Activated CD4-positive, alpha-beta T cell treated with anti-CD3 and anti-CD28 coated beads for 24 hours (primary cell): ENCODE measurements around the gene ZNRF3.

Source experiments
- DNase-seq, 2 donors: peaks; one replicate each; pipeline ENCODE4 v3.0.0-alpha.2; 2020; ENCODE audit warnings: low read depth in 2 of 2

Gene ZNRF3

DNA sequence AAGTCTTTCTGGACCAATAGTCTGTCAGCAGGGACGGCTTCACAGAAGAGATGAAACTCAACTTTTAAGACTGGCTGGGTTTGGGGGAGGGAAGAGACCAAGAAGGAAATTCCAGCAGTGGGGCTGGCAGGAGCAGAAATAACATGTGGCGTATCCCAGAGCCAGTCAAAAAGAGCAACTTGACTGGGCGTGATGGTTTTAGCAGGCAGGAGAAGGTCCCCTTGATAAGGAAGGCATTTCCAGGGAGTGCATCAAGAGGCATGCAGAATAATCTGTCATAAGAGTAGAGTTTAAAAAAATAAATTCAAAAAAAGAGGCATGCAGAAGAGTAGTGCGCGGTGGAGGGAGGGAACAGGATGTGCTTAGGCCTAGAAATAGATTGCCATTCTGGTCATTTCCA, 125.8 kb downstream of the ZNRF3 start:
- no peak for DNase-seq

DNA sequence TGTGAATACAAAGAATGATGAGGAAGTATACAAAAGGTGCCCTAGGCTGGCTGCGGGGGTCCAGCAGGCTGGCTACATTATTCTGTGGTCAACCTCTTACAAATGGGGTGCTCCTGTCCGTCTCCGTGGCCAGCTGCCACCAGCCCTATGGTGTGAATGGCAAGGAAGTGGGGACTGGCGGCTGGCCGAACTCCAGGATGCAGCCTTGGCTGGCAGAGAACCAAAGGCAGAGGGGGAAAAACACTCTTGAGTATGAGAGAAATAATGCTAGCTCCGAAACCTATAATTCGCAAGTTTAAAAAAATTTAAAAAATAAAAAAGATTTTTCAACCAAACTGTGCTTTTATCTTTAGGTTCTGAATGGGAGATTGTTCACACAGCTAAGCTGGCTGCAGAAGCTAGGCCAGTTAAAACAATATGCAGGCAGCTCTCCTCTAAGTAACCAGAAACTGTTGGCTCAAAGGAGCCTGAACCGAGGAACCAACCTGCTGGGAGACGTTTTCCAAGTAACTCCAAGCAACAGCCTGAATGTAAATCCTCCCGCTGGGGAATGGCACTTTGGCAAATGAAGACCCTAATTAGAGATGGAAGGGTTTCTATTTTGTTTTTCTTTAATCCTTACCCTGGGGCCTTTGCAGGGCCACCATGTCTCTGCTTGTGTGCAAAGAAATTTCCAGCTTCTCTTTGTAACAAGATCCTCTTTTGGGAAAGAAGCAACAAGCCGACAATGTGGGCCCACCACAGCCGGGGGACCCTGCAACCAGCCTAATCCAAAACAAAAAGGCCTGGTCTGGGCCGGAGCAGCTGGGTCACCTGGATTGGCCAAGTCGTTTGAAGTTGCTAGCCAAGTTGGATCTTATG, 128.1 kb downstream of the ZNRF3 start:
- DNase-seq: no peak

DNA sequence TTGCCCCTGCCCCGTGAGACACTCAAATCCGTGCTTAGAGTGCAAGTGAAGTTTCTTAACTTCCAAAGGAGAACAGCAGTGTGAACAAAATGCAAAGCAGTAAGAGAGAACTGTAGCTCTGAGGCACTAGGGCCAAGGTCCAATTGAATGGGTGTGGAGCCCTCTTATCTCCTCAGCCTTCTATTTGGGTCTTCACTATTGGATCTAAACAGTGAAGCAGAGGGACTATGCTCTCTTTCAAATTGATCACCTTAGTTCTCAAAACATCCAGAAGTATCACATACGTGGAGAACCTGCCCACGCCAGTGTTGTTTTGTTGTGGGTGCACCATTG, 128.7 kb downstream of the ZNRF3 start:
- DNase-seq: no peak

DNA sequence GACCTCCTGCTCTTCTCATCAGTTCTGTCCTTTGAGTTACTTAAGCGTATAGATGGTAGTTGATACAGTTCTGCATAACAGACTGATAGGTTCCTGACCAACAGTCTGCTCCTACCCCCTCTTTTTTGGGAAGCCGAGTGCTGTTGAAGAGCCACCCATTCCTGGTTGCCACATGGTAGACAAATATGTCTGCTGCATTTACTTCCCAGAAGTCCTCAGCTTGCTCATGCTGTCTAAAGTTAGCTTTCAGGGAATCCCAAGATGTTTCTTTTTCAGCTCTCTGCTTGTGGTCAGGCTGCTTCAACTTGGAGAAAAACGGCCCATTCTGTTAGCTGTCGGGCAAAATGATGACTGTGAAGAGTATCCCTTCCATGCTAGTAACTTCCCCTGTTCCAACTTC, 129.6 kb downstream of the ZNRF3 start:
- no peak for DNase-seq

DNA sequence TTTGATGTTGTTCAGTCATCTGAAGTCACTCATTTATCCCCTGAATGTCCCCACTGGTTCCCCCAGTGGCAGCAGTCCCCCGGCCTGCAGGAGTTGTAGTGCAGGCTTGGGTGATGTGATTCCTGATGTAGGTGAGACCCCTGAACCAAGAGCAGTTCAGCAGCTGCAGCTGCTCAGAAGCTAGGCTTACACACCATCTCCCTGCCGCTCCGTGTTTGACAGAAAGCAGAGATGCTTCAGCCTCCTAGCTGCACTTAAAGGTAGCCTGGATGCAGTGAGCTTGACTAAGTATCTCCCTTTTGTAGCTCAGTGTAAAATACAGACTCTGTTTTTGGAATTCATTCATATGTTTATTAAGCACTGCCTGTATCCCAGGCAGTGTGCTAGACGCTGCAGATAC, 130.9 kb downstream of the ZNRF3 start:
- DNase-seq: no peak

DNA sequence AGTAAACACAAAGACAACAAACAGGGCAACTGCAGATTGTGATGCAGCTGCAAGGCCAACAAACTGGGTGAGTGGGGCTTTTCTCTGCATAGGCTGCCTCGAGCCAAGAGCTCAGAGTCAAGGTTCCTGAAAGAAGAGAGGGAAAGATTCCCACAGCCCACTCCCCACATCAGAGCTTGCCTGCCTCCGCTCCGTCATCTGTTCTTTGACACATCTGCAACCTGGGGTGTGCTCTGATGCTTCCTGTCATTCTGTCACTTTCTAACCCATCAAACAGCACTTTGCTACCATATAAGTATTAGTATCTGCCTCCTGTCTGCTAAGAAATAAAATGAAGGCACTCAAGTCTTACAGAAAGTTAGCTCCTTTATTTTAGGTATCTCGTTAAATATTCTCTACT, 131.4 kb downstream of the ZNRF3 start:
- DNase-seq: no peak

DNA sequence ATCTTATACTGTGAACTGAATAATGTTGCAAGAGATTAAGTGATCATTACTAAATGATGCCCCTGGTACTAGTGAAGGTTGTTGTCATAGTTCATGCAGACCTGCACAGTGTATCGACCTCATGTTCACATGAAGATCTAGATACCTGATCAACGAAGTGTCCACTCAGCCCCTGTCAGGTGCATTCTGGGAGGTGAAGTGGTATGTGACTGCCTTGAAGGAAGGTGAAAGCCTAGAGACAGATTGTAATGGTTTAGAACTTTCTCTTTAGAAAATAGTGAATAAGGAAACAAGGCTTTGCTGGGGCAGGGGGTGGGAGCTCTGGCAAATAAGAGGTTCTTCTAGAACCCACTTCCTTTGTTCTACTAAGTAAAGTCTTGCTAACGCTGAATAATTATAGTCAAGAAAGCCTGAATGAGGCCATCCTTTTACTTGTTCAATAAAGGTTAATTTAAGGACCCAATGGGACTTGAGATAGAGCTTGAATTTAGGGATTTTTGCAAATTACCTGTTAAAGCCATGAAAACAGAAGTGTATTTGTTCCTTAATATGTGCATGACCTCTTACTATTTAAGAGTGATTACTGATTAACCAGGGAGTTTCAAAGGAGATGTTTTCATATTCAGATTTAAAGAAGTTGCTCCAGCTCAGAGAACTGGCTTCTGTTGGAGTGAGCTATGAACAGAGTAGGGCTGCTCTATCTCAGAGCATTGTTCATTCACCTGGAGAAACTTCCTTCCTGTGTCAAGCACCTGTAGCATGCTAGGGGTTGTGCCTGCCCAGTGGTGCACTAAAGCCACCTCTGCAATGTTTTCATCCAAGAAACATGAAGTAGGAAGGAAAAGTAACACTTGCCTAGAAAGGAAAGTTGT, 132.9 kb downstream of the ZNRF3 start:
- no peak for DNase-seq

DNA sequence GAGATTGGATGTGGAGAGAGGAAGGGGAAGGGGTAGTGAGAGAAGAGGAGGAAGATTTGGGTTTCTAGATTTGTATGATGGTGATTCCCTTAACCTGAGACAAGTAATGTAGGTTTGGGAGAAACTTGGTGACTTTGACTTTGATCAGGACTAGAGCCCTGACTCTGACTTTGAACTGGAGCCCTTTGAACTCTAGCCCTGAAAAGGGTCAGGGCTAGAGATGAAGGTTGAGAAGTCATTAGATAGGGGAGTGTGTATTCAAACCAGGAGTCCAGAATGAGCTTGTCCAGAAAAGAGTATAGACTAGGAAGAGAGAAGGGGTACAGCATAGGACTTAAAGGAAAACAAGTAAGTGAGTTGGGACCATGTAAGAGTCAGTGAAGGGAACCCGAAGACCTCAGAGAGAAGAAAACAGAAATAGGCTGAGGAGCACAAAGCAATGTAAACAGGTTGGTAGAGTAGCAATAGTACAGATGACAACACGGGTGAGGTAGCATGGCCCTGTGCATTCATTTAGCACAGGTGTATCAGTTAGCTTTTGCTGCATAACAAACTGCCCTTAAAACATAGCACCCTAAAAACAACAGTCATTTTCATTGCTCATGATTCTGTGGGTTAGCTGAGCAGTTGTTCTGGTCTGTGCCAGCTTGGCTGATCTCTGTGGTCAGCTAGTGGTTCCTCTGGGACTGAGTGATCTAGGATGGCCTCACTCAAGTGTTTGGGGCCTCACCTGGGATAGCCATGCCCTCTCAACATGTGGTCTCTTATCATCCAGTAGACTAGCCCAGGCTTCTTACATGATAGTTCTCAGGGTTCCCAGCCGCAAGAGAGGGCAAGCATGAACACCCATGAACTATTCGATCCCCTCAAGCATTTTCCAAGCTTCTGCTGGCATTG, 135.2 kb downstream of the ZNRF3 start:
- DNase-seq: no peak

DNA sequence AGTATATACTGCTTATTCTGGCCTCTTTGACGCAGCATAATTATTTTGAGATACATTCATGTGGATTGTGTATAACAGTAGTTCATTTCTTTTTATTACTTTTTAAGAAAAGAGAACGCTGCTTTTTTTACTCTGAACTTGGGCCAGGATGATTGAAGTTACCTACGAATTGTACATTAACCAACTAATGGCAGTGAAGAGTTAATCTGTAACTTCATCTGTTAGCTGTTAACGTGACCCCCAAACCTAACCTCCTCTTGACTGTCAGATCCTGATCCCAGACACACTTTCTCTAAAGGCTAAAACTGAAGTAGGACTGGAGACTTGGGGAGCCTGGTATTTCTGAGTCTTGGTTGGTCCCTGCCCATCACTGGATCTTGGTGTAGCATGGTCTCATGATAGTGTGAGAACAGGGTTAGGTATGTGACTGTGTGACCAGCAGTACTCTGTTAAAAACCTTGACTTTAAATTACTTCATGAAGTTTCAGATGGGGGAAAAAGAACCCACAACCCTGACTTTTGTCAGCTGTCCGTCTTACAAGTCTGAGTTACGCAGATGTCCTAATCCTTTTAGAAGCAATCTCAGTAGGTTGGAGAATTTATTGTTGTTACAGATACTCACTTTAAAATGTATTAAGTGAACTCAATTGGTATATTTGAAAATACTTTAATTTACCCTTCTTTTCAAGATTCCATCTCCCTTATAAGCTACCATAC, 138.9 kb downstream of the ZNRF3 start:
- no peak for DNase-seq

DNA sequence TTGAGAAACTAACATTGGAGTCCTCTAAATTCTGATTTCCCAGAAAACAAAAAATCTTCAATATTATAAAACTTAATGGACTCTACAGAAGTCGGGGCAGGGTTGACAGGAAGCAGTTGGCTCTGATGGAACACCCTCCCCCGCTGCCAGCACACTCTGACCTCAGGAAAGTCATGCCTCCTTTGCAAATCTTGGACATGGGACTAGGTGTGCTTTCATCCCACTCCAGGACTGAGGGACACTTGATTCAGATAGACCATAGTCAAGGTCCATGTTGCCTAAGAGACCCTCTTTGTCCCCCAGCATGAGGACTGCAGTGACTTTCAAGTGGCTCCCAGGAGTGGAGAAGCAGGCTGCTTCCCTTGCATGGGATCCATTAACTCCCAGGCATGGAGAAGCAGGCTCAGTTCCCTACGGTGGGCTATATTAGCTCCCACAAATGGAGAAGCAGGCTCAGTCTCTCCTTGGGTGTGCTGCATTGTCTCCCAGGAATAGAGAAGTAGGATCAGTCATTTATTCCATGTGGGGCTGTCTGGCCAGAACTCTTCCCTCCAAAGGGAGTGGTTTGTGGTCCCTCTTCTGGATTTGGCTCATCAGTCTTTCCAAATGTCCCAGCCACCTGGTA, 139.9 kb downstream of the ZNRF3 start:
- DNase-seq: no peak

DNA sequence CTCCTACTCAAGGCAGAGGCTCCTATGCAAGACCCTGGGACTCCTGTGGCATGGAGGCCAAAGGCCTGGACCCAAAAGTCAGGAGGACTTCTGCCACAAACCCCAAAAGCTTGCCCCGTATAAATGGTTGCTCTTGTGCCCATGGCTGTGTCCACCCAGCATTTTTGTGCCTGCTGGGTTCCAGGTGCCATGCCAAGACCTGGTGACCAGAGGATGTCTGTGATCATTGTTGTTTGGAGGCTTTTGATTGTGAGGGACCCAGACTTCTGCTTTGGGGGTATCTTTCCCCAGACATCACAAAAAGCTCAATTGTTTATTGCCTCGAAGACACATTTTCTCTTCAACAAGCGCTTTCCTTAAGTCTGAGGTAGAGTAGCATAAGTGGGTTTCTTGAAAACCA, 143.2 kb downstream of the ZNRF3 start:
- DNase-seq: no peak

DNA sequence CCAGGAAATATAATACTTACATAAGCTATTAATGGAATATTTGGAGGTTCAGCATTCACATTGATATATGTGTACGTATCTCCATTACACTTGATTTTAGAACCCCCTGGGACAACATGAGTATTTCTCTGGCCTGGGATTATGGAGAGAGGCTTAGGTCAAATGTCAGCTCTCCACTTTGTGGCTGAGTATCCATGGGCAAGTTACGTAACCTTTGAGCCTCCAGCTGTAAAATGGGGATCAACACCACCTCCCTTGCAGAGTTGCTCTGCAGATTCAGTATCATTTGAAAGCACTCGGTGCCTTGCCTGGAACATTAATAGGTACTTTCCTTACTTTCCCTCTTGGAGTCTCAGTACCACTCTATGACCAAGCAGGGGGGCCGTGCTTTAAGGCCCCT, 145.1 kb downstream of the ZNRF3 start:
- DNase-seq: no peak

DNA sequence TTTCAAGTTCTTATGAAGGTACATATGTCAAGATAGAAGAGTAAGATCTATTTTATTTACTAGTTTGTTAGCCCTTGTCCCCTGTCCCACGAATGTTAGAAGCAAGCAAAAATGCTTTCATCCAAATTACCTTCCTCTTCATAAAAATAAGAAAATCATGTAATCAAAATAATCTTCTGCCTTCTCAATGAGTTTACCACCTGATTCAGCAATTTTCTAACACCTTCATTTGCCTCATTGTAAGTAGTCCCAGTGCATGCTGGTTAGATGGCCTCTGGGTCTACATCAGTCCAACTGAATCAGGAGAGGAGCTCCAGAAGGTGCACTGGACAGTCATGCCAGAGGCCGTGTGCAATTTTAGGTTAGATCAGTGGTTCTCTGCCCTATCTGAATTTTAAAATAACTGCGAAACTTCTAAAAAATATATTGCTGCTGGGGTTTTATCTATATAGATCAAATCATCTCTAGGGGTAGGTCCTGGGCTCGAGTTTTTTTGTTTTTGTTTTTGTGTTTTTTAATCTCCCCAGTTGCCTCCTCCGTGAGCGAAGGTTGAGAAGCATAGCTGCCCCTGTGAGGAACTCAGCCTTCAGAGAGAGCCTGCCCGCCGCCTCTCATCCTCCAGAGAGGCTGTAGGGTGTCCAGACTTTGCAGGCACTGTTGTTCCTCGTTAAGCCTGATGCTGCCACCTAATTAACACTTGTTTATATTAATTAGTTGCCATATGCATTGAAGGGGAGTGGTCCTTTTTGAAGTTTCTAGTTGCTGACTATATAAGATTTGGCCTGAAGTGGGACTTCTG, 146.0 kb downstream of the ZNRF3 start:
- DNase-seq: no peak

DNA sequence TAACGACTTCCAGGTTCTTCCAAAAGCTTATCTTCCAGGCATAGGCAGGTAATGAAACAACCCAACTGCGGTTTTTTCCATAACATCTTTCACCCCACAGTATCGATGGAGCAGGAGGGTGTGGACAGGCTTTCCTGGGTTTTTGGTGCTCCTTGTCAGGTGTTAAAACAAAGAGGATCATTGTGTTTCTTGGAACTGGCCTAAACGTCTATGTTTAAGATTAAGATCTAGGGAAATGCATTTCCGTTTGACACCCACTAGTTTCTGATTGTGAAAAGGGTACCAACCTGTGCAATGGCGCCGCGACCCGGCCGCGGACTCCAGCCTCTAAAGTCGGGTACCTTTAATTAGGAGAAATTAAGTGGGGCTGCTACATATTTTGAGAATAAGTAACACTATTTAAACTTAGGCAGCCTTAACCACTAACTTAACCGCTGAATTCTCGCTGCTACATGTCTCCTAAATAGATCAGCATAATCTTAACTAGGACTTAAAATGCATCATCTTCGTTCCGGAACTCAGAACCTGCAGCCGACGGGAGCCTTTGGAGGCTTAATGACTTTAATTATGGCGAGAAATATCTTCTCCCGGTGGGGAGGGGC, 146.7 kb downstream of the ZNRF3 start:
- no peak for DNase-seq

DNA sequence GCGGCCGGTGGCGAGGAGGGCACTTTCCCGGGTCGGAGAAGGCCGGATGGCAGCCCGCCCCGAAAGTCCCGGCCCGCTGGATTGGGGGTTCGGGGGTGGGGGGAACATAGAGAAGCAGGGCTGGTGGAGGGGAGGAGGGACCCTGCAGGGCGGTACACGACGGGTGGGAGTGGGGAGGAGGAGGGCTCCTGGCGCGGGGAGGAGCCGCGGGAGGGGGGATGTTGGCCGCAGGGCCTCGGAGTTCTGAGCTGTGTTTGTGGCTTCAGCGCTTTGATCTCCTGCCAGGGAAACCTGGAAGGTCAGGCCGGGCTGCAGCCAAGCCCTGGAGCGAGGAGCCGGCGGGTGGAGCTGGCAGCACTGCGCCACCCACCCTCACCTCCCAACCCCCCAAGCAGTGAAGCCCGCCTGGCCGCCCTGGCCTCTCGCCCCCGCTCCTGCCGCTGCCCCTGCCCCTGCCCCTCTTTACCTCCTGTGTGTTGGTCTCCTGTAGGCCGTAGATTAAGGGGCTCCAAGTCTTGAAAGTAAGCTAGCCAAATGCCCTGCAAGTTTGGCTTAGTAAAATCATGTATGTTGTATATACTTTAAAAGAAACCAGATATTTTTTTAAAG, 147.3 kb downstream of the ZNRF3 start:
- no peak for DNase-seq

DNA sequence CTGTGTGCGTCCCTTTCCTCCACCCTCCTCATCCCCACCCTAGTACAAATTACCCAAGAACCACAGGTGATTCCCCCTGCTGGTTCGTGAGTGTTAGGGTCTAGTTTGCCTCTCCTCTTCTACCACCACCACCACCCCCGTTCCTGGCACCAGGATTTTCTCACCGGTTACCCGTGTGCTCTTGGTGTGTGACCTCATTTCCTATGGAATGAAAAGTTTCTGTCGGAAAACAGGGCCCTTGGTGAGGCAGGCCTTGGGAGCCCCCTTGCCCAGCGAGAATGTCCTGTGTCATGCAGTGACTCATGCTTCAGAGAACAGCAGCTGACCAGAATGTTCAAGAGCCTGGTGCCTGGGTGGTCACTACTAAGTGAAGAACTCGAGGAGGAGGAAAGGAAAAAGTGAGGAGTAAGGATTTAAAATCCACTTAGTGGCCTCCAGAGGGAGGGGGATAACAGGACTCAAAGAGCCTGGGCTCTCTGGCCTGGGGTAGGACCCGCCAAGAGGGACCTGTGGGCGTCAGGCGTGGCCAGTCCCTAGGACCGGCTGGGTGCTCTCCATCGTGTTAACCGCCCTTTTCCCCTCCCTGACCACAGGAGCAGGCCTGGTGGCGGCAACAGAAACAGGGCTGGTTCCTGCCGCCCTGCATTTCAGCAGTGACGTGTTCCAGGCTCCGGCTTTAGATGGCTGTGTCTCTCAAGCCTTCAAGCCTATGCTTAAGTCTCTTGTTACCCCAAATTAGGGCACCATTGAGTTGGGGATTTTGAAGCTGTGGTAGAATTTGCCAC, 148.0 kb downstream of the ZNRF3 start:
- no peak for DNase-seq

DNA sequence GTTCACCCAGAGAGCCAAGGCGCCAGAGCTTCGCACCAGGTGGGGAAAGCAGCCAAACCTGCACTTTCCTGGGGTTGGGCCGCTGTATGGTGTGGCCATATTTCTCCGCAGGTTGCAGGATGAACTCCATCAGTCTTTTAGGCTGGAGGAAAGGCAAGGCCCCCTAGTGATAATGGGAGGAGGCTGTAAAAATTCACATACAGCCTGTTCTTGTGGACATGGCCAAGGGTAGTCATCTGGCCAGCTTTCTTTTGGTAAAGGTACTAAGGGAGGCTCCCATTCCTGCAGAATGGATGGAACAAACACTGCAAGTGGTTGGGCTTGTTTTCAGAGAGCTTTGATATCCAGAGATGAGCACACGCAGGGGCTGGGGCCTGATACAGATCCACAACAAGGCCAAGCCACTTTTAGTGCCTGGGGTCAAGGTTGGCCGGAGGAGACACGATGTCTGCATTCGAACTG, 148.7 kb downstream of the ZNRF3 start:
- DNase-seq: no peak

DNA sequence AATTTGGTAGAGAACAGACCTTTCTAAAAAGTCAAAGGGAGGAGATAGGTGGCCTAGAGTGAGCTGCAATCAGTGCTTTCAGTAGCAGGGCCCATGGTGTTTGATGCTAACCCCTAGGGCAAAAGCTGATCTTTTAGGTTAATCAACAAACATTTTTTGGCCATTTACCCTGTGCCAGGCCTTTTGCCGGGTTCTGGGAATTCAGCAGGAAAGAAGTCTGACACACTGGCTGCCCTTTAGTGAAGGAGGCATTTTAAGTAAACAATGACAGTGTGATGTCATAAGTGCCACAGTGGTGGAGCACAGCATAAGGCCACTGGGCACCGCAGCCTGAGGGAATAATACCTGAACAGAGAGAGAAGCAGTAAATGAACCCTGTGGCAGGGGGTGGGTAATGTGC, 149.2 kb downstream of the ZNRF3 start:
- DNase-seq: no peak
